ENCODE results near the gene CHIT1. TPM values are rescaled to one million over a fixed set of nuclear protein-coding genes. Genes with fewer than 3 reads are reported as not detected.

CHIT1 gene
- 0.12 TPM in 1 of 2 replicates, not detected in the other for total RNA-seq (2011; cell fraction: chromatin; rRNA removed; ENCODE audit: low replicate concordance)
- total RNA-seq (2011; cell fraction: nucleolus; rRNA removed), result not detected in 2 replicates
- total RNA-seq (2011; cell fraction: nucleoplasm; rRNA removed), result 0.08 TPM in 1 of 2 replicates, not detected in the other
- total RNA-seq (2014; rRNA removed) (not detected in 2 replicates), total RNA-seq (2014; rRNA removed; fragmentation: Illumina TruSeq; extraction: Trizol) (not detected in 2 replicates), total RNA-seq (2015; rRNA removed; fragmentation: Illumina TruSeq; extraction: Trizol) (not detected in 2 replicates), total RNA-seq (2021) (not detected in 2 replicates), polyA plus RNA-seq (2011; rRNA removed) (not detected in 2 replicates), polyA plus RNA-seq (2014; fragmentation: Illumina TruSeq; extraction: Trizol) (not detected in 2 replicates), polyA plus RNA-seq (2014; fragmentation: Nextera tagmentation; extraction: Ambion mirVana) (not detected), polyA plus RNA-seq (2014; rRNA removed) (not detected in 2 replicates), polyA minus RNA-seq (2011; rRNA and poly(A)+ RNA removed) (0.04 TPM in 1 of 2 replicates, not detected in the other), Bru-seq, nascent RNA (not detected), BruChase-seq, experiment 1, labeled RNA remaining after a 2-hour chase (not detected), BruChase-seq, experiment 2, labeled RNA remaining after a 6-hour chase (percentile 7 among the genes with signal in this experiment)
- not detected in 2 replicates for polyA plus RNA-seq (2011; cell fraction: cytosol; rRNA removed)
- 0.03 and 0.18 TPM in 2 replicates for polyA plus RNA-seq (2011; cell fraction: nucleus; rRNA removed)
- polyA plus RNA-seq (2012), result not detected in 2 replicates
- not detected in 2 replicates for polyA minus RNA-seq (2011; cell fraction: cytosol; rRNA and poly(A)+ RNA removed)
- polyA minus RNA-seq (2011; cell fraction: nucleus; rRNA and poly(A)+ RNA removed), result 0.11 TPM in 1 of 2 replicates, not detected in the other
- long read RNA-seq, experiment 1, result 0 reads
- long read RNA-seq, experiment 2, result 0 reads
- long read RNA-seq, experiment 3, result 0 reads

DNA sequence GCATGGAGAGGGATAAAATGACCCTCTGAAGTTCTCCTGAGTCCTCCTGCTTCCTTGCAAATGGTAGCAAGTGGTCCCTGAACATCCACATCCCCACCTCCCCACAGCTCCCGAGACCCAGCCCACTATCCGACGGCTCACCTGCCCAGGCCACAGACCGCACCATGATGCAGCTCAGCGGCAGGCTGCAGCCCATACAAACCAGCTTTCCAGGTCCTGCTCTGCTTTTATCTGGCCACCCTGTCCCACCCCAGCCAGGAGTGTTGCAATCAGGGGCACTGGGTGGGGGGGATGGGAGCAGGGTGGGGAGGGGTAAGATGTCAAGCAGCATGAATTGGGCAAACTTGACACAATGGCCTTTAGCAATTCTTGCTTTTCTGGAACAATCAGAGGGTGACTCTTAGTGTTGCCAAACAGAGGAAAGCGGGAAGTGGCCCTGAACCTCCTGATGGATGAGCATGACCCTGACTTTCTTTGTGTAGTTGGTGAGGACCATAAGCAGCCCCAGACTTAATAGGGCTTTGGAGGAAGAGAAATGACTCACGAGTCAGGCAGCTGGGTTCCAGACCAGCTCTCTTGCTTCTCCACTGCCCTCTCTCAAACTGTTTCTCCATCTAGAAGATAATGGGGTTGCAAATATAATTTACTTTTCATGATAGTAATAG, at the start of gene CHIT1:
Gene CHIT1 (minus strand): TSS at position 203 of the 665 bp plus-strand sequence. CDS start 37 bp downstream, at position 166.
- Histone ChIP-seq H3K27ac (ENCODE audit: extremely low read depth, low read depth, low read length) (no peak within 1 kb of the TSS), H3K79me2 (ENCODE audit: control insufficient read depth, insufficient read depth, low read length) (no peaks in the 10 kb centered on the region), H2AFZ (ENCODE audit: low read depth, low read length) (no peak within 1 kb of the TSS), H3K9ac (ENCODE audit: insufficient read depth in 1 of 2, low read depth in 2 of 2, low read length in 2 of 2) (no peak within 1 kb of the TSS), H3K9me1 (ENCODE audit: control insufficient read depth, insufficient read depth, low read length) (no peaks in the 10 kb centered on the region), H3K4me3 (no peak within 1 kb of the TSS), H3K36me3 (ENCODE audit: control insufficient read depth, insufficient read depth, low read length) (no peaks in the 10 kb centered on the region), H4K20me1 (replicated peaks; ENCODE audit: control insufficient read depth, insufficient read depth, low read length) (no peaks in the 10 kb centered on the region; the same call in 1 of the 2 replicates), H3K9me3 (replicated peaks; ENCODE audit: control insufficient read depth, insufficient read depth, low read depth, low read length) (no peaks in the 10 kb centered on the region), H3K4me2 (ENCODE audit: insufficient read depth, low read length) (no peak within 1 kb of the TSS), H3K27me3 (ENCODE audit: control insufficient read depth in 2 of 2, insufficient read depth in 2 of 2, low read length in 2 of 2) (peaks cover 15 to 60% of the 10 kb centered on the region in 2 experiments; a peak in 4 of 5 replicates), H3K4me1 (replicated peaks in 1 of 2; ENCODE audit: control insufficient read depth in 2 of 2, insufficient read depth in 2 of 2, low read length in 2 of 2) (no peaks in the 10 kb centered on the region)
- ATAC-seq (no peak), FAIRE-seq (no peak), DNase-seq (ENCODE audit: extremely low read depth in 1 of 4, low spot score in 3 of 4) (no peak)
- ChIA-PET POLR2A (no interaction called here), CTCF (ENCODE audit: low intra/inter-chr PET ratio) (no interaction called here)
- WGBS (ENCODE audit: insufficient coverage, low coverage, missing lambda C conversion rate), result 0% methylated on average over 7 of the region's 7 CpGs
- TF ChIP-seq, protein P1, sequence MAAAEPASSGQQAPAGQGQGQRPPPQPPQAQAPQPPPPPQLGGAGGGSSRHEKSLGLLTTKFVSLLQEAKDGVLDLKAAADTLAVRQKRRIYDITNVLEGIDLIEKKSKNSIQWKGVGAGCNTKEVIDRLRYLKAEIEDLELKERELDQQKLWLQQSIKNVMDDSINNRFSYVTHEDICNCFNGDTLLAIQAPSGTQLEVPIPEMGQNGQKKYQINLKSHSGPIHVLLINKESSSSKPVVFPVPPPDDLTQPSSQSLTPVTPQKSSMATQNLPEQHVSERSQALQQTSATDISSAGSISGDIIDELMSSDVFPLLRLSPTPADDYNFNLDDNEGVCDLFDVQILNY (CRISPR knock-in tag; IDR thresholded peaks at IDR 0.05), result no peak
- intact Hi-C loops (cut with micrococcal nuclease) (no loop called here), in situ Hi-C loops (cut with MboI) (no loop called here)
- no TSS peak for BruUV-seq (replicated peaks)
